ENCODE data around the gene UNC13C.

DNA sequence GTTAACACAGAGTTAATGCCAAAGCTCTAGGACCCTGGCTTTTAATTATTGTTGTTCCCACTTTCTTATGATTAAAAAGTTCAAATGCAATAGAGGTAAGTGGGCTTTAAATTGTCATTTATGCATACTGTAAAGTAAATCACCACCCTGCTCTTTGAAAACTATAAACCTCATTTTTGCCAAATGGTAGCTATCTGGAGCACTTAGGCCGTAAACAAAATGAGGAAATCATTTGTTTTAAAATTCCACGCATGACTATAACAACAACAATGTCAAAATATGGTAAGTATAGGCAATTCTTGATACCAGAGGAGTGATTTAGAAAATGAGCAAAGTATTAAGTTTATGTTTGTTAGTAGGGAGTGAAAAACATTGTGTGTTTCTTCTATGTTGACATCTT is 1.8 kb downstream of the UNC13C start:
- TF ChIP-seq, protein P1, sequence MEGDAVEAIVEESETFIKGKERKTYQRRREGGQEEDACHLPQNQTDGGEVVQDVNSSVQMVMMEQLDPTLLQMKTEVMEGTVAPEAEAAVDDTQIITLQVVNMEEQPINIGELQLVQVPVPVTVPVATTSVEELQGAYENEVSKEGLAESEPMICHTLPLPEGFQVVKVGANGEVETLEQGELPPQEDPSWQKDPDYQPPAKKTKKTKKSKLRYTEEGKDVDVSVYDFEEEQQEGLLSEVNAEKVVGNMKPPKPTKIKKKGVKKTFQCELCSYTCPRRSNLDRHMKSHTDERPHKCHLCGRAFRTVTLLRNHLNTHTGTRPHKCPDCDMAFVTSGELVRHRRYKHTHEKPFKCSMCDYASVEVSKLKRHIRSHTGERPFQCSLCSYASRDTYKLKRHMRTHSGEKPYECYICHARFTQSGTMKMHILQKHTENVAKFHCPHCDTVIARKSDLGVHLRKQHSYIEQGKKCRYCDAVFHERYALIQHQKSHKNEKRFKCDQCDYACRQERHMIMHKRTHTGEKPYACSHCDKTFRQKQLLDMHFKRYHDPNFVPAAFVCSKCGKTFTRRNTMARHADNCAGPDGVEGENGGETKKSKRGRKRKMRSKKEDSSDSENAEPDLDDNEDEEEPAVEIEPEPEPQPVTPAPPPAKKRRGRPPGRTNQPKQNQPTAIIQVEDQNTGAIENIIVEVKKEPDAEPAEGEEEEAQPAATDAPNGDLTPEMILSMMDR (IDR thresholded peaks at IDR 0.05; ENCODE audit: low read depth, low read length, poor library complexity, severe bottlenecking) = no peak
- no peak for TF ChIP-seq EZH2phosphoT487 (IDR thresholded peaks at IDR 0.05; ENCODE audit: borderline replicate concordance, low read length)
